Subcutaneous adipose tissue (tissue), 4 donors: ENCODE data around the gene MSANTD7. TPM values are rescaled to one million over a fixed set of nuclear protein-coding genes. Genes with fewer than 3 reads are reported as not detected.

Source experiments
- total RNA-seq, 4 donors: library from RNA; depleted of rRNA; stranded (reverse); fragments of >200 nt; gene quantifications; one replicate each; pipeline ENCODE4 v1.1.0, GENCODE V29; 2016
- TF ChIP-seq, protein P1 (sequence below): fragments of 450-650 bp; IDR thresholded peaks from one replicate; pipeline ENCODE4 v1.5.1; 2016; ENCODE audit warnings: low read depth, mild to moderate bottlenecking, control low read depth, antibody characterized with exemption, moderate library complexity

Gene MSANTD7
- total RNA-seq, 4 donors from 2014 or later = 6.5 to 13.5 (median 7.8) TPM

DNA sequence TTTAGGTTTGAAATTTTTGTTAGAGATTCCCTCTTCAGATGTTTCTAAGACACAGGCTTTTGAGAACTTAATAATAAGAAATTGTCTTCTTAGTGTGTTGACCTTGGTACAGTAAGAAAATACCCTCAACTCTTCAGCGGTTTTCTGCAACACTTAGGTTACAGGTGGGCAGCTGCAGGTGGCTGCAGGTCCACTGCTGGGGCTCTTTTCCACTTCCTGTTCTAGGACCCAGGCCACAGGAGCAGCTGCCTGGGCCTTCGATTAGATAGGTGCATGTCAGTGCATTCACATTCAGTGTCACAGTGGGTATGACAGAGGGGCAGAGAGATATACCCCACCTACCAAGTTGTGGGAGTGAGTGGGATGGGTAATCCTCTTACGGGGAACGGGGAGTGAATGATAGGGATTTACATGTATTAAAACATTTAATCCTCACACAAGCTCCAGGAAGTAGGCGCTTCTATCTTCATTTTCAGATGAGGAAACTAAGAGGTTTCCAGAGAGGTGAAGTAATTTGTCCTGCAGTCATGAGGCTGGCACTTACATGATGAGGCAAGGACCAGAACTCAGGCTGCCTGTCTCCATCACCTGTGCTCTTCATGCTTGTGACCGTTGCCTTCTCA is 20.3 kb downstream of the MSANTD7 start:
- TF ChIP-seq, protein P1, sequence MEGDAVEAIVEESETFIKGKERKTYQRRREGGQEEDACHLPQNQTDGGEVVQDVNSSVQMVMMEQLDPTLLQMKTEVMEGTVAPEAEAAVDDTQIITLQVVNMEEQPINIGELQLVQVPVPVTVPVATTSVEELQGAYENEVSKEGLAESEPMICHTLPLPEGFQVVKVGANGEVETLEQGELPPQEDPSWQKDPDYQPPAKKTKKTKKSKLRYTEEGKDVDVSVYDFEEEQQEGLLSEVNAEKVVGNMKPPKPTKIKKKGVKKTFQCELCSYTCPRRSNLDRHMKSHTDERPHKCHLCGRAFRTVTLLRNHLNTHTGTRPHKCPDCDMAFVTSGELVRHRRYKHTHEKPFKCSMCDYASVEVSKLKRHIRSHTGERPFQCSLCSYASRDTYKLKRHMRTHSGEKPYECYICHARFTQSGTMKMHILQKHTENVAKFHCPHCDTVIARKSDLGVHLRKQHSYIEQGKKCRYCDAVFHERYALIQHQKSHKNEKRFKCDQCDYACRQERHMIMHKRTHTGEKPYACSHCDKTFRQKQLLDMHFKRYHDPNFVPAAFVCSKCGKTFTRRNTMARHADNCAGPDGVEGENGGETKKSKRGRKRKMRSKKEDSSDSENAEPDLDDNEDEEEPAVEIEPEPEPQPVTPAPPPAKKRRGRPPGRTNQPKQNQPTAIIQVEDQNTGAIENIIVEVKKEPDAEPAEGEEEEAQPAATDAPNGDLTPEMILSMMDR = no peak

DNA sequence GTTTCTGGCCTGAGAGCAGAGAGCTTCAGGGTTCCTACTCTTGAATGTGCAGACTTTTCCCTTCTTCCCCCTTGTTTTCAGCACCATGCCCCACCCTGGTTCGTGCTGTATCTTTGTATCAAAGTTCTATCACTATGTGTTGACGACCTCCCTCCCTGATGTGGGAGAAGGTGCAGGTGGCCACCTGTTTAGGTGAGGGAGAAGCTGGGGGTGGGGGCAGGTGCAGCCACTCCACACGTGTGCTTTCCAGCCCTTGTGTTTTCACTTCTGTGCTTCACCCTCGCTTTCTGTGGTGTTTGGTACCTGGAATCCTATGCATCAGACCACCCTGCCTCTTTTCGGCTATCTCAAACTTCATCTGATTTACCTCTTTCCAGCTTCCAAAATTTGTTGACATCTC is 20.9 kb downstream of the MSANTD7 start:
- TF ChIP-seq, protein P1 = no peak

DNA sequence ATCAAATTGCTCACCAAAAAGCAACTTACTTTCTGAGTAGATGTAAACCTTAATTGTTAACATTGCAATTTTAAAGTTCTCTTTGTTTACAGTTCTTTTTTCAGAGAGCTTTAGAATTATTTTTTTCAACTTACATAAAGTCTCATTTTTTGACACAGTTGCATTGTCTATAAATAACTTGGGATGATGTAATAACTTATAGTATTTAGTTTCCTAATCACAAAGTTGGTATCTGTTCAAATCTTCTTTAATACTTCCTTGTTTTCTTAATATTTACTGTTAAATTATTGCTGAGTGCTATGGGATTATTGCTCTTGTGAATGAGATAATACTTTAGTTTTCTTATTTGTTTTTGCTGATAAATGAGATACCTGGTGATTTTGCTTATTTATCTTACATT is 21.7 kb downstream of the MSANTD7 start:
- TF ChIP-seq, protein P1 = no peak

DNA sequence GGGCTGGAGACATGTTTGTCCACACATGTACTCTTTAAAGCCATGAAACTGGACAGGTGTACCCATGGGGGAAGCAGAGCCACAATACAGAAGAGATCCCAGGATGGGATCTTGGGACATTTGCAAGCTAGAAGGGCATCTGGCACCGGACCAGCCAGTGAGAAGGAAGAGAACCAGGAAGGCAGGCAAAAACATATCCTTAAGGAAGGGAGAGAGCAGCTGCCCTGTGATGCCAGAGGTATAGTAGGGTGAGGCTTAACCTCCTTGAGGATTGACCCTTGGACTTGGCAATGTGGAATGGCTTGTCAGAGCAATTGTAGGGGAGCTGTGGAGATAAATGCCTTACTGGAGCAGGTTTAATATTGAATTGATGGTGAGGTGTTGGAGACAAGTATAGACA is 22.7 kb downstream of the MSANTD7 start:
- TF ChIP-seq, protein P1 = no peak

DNA sequence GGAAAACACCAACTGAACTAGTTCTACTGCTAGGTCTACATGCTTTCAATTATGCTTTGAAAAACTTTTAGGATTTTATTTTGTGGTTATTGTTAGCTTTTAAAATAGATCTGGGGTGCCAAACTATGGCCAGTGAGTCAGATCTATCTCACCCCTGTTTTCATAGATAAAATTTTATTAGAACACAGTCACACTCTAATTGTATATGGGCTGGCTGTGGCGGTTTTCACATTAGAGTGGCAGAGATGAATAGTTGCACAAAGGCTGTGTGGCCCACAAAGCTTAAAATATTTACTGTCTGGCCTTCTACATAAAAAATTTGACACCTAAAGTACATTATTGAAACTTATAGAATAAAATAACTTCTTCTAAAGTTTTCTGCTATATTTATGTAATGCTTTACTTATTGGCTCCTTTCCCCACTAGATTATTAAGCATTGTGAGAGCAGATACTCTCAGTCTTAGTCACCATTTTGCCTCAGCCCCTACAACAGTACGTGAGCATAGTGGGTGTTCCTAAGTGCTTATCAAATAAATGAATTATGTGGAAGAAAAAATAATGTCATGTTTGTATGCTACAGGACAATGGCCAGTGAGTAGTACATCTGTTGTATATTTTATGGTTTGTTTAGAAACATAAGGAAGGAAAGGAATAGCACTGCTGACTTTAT is 35.1 kb downstream of the MSANTD7 start:
- TF ChIP-seq, protein P1 = no peak

DNA sequence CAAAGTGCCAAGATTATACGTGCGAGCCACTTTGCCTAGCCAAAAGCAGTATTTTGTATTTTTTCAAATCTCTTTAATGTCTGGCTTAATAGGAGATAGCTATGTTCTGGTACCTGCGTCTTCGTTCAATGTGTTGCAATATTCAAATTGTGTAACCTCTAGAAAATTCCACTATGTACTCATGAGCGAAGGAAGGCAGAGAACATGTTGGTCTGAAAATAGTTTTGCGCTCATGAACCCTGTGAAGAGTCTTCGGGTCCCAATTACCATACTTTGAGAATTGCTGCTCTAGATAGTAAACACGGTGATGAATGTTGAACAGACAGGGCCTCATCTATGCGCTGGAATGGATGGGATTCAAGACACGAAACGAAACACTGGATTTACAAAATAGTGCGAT is 37.8 kb downstream of the MSANTD7 start:
- TF ChIP-seq, protein P1 = no peak

DNA sequence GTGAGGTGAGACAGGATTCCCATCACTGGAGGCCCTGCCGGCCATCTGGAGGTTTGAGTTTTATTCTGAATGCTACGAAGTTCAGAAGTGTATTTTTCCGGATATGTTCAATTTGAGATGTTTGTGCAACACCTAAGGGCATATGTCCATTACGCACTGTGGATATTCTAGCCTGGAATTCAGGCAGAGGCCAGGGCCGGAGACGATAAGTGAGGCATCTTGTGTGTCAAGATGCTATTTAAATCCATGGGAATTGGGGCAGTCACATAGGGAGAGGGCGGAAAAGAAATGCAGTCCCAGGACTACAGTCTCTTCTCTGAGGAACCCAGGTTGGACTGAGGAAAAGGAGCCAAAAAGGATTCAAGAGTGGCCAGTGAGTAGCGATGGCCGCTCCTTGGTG is 38.7 kb downstream of the MSANTD7 start:
- TF ChIP-seq, protein P1 = no peak
